SK-N-SH (cell line): Measurements from ENCODE around the gene CST3. TPM values are rescaled to one million over a fixed set of nuclear protein-coding genes. Genes with fewer than 3 reads are reported as not detected.

Experiments used
- CTCF ChIA-PET: fragments of 300-600, 350-600 bp; formaldehyde crosslinking; extraction: SDS; loops from one replicate; lab custom pipeline; 2021; lab: Yijun Ruan, JAX
- POLR2A ChIA-PET: fragments of 350-600 bp; sonication (Branson Sonifier 250); formaldehyde crosslinking; extraction: SDS; loops from one replicate; lab custom pipeline; 2020; ENCODE audit warnings: antibody characterized with exemption, inconsistent platforms; lab: Yijun Ruan, JAX
- DNase-seq: peaks from one replicate; pipeline ENCODE4 v3.0.0; 2012
- H2AFZ ChIP-seq: fragments of 200-600 bp; sonication (generic); 2 replicates; pipeline ENCODE4 v1.8.1; 2016; ENCODE audit warnings: antibody characterized with exemption, mild to moderate bottlenecking, low read depth
- H3F3A ChIP-seq: fragments of 200-600 bp; sonication (generic); replicated peaks from 2 replicates; pipeline ENCODE3; 2016; ENCODE audit warnings: antibody characterized with exemption, mild to moderate bottlenecking; ENCODE audit not compliant: insufficient read depth
- H3K27ac ChIP-seq, 2 experiments: fragments of 200-500 bp in 1 of 2; fragments of 200-600 bp in 1 of 2; sonication (Bioruptor generic) in 1 of 2; sonication (generic), shearing (Covaris generic) in 1 of 2; 2 replicates each; pipeline versions ENCODE4 v1.5.1 to v1.6.1; 2014 to 2016; ENCODE audit warnings: low read depth in 2 of 2, inconsistent platforms in 1 of 2, low read length in 1 of 2, mild to moderate bottlenecking in 1 of 2, mixed read lengths in 1 of 2
- H3K27me3 ChIP-seq: fragments of 200-600 bp; sonication (generic), shearing (Covaris generic); 2 replicates; pipeline ENCODE4 v1.6.1; 2016; ENCODE audit warnings: mixed run types; ENCODE audit not compliant: insufficient read depth
- H3K36me3 ChIP-seq, 2 experiments: fragments of 200-500 bp in 1 of 2; fragments of 200-600 bp in 1 of 2; sonication (Bioruptor generic) in 1 of 2; sonication (generic) in 1 of 2; replicated peaks in 1 of 2; 2 replicates each; pipeline versions ENCODE3 to v1.5.1; 2014 to 2016; ENCODE audit warnings: low read length in 1 of 2, mild to moderate bottlenecking in 1 of 2; ENCODE audit not compliant: insufficient read depth in 2 of 2, control insufficient read depth in 1 of 2
- H3K4me1 ChIP-seq, 2 experiments: fragments of 200-500 bp in 1 of 2; fragments of 200-600 bp in 1 of 2; sonication (Bioruptor generic) in 1 of 2; sonication (generic), shearing (Covaris generic) in 1 of 2; 2 replicates each; pipeline versions ENCODE4 v1.5.1 to v1.6.1; 2014 to 2016; ENCODE audit warnings: low read depth in 1 of 2, low read length in 1 of 2, mixed run types in 1 of 2; ENCODE audit not compliant: insufficient read depth in 2 of 2, control insufficient read depth in 1 of 2
- H3K4me2 ChIP-seq: fragments of 200-600 bp; sonication (generic), shearing (Covaris generic); 2 replicates; pipeline ENCODE4 v1.6.1; 2017; ENCODE audit warnings: mixed run types
- H3K4me3 ChIP-seq, 2 experiments: fragments of 200-500 bp in 1 of 2; fragments of 200-600 bp in 1 of 2; sonication (Bioruptor generic) in 1 of 2; sonication (generic), shearing (Covaris generic) in 1 of 2; 2 replicates each; pipeline versions ENCODE4 v1.5.1 to v1.8.1; 2014 to 2016; ENCODE audit warnings: low read depth in 2 of 2, inconsistent platforms in 1 of 2, low read length in 1 of 2, mild to moderate bottlenecking in 1 of 2, mixed read lengths in 1 of 2, moderate library complexity in 1 of 2
- H3K79me2 ChIP-seq: fragments of 200-600 bp; sonication (generic); 2 replicates; pipeline ENCODE4 v1.8.1; 2017; ENCODE audit warnings: mild to moderate bottlenecking; ENCODE audit not compliant: insufficient read depth
- H3K9ac ChIP-seq: fragments of 200-600 bp; sonication (generic); 2 replicates; pipeline ENCODE4 v1.6.1; 2017; ENCODE audit warnings: mixed run types
- H3K9me2 ChIP-seq: fragments of 200-600 bp; sonication (generic); 2 replicates; pipeline ENCODE4 v1.6.1; 2017; ENCODE audit warnings: mixed run types
- H3K9me3 ChIP-seq: fragments of 200-600 bp; sonication (generic); 2 replicates; pipeline ENCODE4 v1.6.1; 2017; ENCODE audit warnings: mixed run types, mild to moderate bottlenecking, moderate library complexity
- H4K20me1 ChIP-seq: fragments of 200-600 bp; sonication (generic); 2 replicates; pipeline ENCODE4 v1.6.1; 2017; ENCODE audit warnings: mild to moderate bottlenecking, mixed run types; ENCODE audit not compliant: insufficient read depth
- CHD2 ChIP-seq: fragments of 150-350 bp; IDR thresholded peaks from 2 replicates; pipeline ENCODE4 v1.6.1; 2018; ENCODE audit warnings: low read length; ENCODE audit not compliant: partially characterized antibody
- EZH2phosphoT487 ChIP-seq: fragments of 200-600 bp; sonication (generic); IDR thresholded peaks from 2 replicates; pipeline ENCODE4 v1.6.1; 2017; ENCODE audit warnings: low read depth, mixed run types, mild to moderate bottlenecking, antibody characterized with exemption, moderate library complexity, borderline replicate concordance
- FOSL2 ChIP-seq: IDR thresholded peaks from 2 replicates; pipeline ENCODE4 v1.4.0; 2012; ENCODE audit warnings: low read depth, mild to moderate bottlenecking, moderate library complexity, borderline replicate concordance
- FOXM1 ChIP-seq: IDR thresholded peaks from 2 replicates; pipeline ENCODE4 v1.4.0; 2012; ENCODE audit warnings: low read depth, mild to moderate bottlenecking
- GABPA ChIP-seq: IDR thresholded peaks from 2 replicates; pipeline ENCODE4 v1.4.0; 2012; ENCODE audit warnings: low read depth, mild to moderate bottlenecking
- GATA2 ChIP-seq: sonication (generic); formaldehyde crosslinking; IDR thresholded peaks from 2 replicates; pipeline ENCODE4 v1.5.0; 2020; ENCODE audit warnings: mild to moderate bottlenecking, missing genetic modification reagents
- JUND ChIP-seq: IDR thresholded peaks from 2 replicates; pipeline ENCODE4 v1.4.0; 2012
- MEF2A ChIP-seq: IDR thresholded peaks from 2 replicates; pipeline ENCODE4 v1.4.0; 2012; ENCODE audit warnings: low read depth, borderline replicate concordance
- NRF1 ChIP-seq: IDR thresholded peaks from 2 replicates; pipeline ENCODE4 v1.6.1; 2012; ENCODE audit warnings: low read depth, mild to moderate bottlenecking, low read length
- RCOR1 ChIP-seq: fragments of 150-350 bp; IDR thresholded peaks from 2 replicates; pipeline ENCODE4 v1.6.1; 2017; ENCODE audit warnings: antibody characterized with exemption, low read length
- RFX5 ChIP-seq: IDR thresholded peaks from 2 replicates; pipeline ENCODE4 v1.6.1; 2012; ENCODE audit warnings: mild to moderate bottlenecking, improper control_type of control experiment, low read length
- RXRA ChIP-seq: IDR thresholded peaks from 2 replicates; pipeline ENCODE4 v1.4.0; 2012; ENCODE audit warnings: low read depth, mild to moderate bottlenecking, borderline replicate concordance
- SMC3 ChIP-seq: IDR thresholded peaks from 2 replicates; pipeline ENCODE4 v1.6.1; 2012; ENCODE audit warnings: low read depth, low read length, improper control_type of control experiment
- TCF12 ChIP-seq: IDR thresholded peaks from 2 replicates; pipeline ENCODE4 v1.4.0; 2012
- YY1 ChIP-seq: IDR thresholded peaks from 2 replicates; pipeline ENCODE4 v1.4.0; 2012; ENCODE audit warnings: low read depth, mild to moderate bottlenecking
- WGBS: methylation state at CpG from one replicate; pipeline ENCODE4 v1.1.6; 2017; ENCODE audit warnings: low lambda C conversion rate; 5-methylcytosine and 5-hydroxymethylcytosine counted together
- polyA plus RNA-seq, 3 experiments: library from polyadenylated mRNA; depleted of rRNA; stranded (reverse); fragments of >200 nt; gene quantifications; 2 replicates each; pipeline ENCODE4 v1.2.3, GENCODE V29; 2012
- TF ChIP-seq, protein P1 (sequence below): fragments of 200-600 bp; sonication (generic); IDR thresholded peaks from 2 replicates; pipeline ENCODE4 v1.6.1; 2017; ENCODE audit warnings: antibody characterized with exemption, mild to moderate bottlenecking, moderate library complexity
- TF ChIP-seq, protein P2 (sequence below): fragments of 150-350 bp; IDR thresholded peaks from 2 replicates; pipeline ENCODE4 v1.6.1; 2016; ENCODE audit warnings: mild to moderate bottlenecking, low read depth, low read length
- TF ChIP-seq, protein P3 (sequence below): IDR thresholded peaks from 2 replicates; pipeline ENCODE4; 2012
- TF ChIP-seq, protein P4 (sequence below): IDR thresholded peaks from 2 replicates; pipeline ENCODE4 v1.6.1; 2012; ENCODE audit warnings: mild to moderate bottlenecking, low read depth, low read length, moderate library complexity
- TF ChIP-seq, protein P5 (sequence below): IDR thresholded peaks from 2 replicates; pipeline ENCODE4 v1.4.0; 2012; ENCODE audit warnings: low read depth, borderline replicate concordance

CST3 gene
- polyA plus RNA-seq, 1 of the 3 experiments (the other 2 are of a cell fraction) = 428 TPM

DNA sequence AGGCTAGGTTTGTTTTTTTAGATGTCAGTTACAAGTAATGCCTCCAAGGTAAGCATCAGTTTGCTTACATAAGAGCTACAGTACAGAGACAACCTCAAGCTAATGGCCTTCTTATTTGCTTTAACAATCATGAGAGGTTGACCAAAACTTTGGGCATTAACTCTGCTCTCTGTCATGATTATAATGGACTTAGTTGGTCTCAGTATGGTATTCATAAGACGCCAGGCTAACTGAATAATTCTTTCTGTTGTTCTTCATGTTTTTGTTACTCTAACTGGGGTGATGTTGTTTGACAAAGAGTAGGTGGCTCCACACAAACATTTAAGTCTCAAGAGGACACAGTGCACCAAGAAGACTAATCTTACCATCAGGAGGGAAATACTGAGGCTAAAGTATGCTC lies 41.8 kb downstream of the CST3 start:
- Histone ChIP-seq H3K79me2 (no peaks in the 10 kb centered on the region), H3K4me3 (no peak overlapping the region), H3K9me2 (no peaks in the 10 kb centered on the region), H3K27ac (no peak overlapping the region), H3K4me1 (no peaks in the 10 kb centered on the region), H4K20me1 (no peaks in the 10 kb centered on the region), H3K9me3 (no peaks in the 10 kb centered on the region), H2AFZ (no peak overlapping the region)
- ChIA-PET POLR2A (no interaction called here), CTCF (no interaction called here)
- 4% methylated on average over 1 of the region's 1 CpG for WGBS
- no peak for DNase-seq
- no peak for TF ChIP-seq MEF2A
- TF ChIP-seq, protein P1, sequence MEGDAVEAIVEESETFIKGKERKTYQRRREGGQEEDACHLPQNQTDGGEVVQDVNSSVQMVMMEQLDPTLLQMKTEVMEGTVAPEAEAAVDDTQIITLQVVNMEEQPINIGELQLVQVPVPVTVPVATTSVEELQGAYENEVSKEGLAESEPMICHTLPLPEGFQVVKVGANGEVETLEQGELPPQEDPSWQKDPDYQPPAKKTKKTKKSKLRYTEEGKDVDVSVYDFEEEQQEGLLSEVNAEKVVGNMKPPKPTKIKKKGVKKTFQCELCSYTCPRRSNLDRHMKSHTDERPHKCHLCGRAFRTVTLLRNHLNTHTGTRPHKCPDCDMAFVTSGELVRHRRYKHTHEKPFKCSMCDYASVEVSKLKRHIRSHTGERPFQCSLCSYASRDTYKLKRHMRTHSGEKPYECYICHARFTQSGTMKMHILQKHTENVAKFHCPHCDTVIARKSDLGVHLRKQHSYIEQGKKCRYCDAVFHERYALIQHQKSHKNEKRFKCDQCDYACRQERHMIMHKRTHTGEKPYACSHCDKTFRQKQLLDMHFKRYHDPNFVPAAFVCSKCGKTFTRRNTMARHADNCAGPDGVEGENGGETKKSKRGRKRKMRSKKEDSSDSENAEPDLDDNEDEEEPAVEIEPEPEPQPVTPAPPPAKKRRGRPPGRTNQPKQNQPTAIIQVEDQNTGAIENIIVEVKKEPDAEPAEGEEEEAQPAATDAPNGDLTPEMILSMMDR = no peak
- TF ChIP-seq TCF12 = no peak
- no peak for TF ChIP-seq NRF1
- TF ChIP-seq GABPA = no peak
- TF ChIP-seq, protein P2, sequence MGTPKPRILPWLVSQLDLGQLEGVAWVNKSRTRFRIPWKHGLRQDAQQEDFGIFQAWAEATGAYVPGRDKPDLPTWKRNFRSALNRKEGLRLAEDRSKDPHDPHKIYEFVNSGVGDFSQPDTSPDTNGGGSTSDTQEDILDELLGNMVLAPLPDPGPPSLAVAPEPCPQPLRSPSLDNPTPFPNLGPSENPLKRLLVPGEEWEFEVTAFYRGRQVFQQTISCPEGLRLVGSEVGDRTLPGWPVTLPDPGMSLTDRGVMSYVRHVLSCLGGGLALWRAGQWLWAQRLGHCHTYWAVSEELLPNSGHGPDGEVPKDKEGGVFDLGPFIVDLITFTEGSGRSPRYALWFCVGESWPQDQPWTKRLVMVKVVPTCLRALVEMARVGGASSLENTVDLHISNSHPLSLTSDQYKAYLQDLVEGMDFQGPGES = no peak
- no peak for TF ChIP-seq GATA2 (CRISPR knock-in tag)
- TF ChIP-seq RCOR1 = no peak
- no peak for TF ChIP-seq EZH2phosphoT487
- TF ChIP-seq RXRA = no peak
- no peak for TF ChIP-seq SMC3
- no peak for TF ChIP-seq FOSL2
- no peak for TF ChIP-seq FOXM1
- no peak for TF ChIP-seq CHD2
- no peak for TF ChIP-seq YY1
- TF ChIP-seq RFX5 = no peak
- TF ChIP-seq, protein P3, sequence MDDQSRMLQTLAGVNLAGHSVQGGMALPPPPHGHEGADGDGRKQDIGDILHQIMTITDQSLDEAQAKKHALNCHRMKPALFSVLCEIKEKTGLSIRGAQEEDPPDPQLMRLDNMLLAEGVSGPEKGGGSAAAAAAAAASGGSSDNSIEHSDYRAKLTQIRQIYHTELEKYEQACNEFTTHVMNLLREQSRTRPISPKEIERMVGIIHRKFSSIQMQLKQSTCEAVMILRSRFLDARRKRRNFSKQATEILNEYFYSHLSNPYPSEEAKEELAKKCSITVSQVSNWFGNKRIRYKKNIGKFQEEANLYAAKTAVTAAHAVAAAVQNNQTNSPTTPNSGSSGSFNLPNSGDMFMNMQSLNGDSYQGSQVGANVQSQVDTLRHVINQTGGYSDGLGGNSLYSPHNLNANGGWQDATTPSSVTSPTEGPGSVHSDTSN = no peak
- TF ChIP-seq, protein P4, sequence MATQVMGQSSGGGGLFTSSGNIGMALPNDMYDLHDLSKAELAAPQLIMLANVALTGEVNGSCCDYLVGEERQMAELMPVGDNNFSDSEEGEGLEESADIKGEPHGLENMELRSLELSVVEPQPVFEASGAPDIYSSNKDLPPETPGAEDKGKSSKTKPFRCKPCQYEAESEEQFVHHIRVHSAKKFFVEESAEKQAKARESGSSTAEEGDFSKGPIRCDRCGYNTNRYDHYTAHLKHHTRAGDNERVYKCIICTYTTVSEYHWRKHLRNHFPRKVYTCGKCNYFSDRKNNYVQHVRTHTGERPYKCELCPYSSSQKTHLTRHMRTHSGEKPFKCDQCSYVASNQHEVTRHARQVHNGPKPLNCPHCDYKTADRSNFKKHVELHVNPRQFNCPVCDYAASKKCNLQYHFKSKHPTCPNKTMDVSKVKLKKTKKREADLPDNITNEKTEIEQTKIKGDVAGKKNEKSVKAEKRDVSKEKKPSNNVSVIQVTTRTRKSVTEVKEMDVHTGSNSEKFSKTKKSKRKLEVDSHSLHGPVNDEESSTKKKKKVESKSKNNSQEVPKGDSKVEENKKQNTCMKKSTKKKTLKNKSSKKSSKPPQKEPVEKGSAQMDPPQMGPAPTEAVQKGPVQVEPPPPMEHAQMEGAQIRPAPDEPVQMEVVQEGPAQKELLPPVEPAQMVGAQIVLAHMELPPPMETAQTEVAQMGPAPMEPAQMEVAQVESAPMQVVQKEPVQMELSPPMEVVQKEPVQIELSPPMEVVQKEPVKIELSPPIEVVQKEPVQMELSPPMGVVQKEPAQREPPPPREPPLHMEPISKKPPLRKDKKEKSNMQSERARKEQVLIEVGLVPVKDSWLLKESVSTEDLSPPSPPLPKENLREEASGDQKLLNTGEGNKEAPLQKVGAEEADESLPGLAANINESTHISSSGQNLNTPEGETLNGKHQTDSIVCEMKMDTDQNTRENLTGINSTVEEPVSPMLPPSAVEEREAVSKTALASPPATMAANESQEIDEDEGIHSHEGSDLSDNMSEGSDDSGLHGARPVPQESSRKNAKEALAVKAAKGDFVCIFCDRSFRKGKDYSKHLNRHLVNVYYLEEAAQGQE = no peak
- TF ChIP-seq, protein P5, sequence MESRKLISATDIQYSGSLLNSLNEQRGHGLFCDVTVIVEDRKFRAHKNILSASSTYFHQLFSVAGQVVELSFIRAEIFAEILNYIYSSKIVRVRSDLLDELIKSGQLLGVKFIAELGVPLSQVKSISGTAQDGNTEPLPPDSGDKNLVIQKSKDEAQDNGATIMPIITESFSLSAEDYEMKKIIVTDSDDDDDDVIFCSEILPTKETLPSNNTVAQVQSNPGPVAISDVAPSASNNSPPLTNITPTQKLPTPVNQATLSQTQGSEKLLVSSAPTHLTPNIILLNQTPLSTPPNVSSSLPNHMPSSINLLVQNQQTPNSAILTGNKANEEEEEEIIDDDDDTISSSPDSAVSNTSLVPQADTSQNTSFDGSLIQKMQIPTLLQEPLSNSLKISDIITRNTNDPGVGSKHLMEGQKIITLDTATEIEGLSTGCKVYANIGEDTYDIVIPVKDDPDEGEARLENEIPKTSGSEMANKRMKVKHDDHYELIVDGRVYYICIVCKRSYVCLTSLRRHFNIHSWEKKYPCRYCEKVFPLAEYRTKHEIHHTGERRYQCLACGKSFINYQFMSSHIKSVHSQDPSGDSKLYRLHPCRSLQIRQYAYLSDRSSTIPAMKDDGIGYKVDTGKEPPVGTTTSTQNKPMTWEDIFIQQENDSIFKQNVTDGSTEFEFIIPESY = no peak
- TF ChIP-seq JUND = no peak
- TF ChIP-seq, all 33 proteins: peak for 0
- H3K4me2 ChIP-seq = no peak overlapping the region
- no peaks in the 10 kb centered on the region for H3K36me3 ChIP-seq
- no peaks in the 10 kb centered on the region for H3K27me3 ChIP-seq
- no peaks in the 10 kb centered on the region for H3F3A ChIP-seq
- H3K9ac ChIP-seq = no peak overlapping the region
